Measurements from ENCODE around the gene ODF2.

The ODF2 gene

DNA sequence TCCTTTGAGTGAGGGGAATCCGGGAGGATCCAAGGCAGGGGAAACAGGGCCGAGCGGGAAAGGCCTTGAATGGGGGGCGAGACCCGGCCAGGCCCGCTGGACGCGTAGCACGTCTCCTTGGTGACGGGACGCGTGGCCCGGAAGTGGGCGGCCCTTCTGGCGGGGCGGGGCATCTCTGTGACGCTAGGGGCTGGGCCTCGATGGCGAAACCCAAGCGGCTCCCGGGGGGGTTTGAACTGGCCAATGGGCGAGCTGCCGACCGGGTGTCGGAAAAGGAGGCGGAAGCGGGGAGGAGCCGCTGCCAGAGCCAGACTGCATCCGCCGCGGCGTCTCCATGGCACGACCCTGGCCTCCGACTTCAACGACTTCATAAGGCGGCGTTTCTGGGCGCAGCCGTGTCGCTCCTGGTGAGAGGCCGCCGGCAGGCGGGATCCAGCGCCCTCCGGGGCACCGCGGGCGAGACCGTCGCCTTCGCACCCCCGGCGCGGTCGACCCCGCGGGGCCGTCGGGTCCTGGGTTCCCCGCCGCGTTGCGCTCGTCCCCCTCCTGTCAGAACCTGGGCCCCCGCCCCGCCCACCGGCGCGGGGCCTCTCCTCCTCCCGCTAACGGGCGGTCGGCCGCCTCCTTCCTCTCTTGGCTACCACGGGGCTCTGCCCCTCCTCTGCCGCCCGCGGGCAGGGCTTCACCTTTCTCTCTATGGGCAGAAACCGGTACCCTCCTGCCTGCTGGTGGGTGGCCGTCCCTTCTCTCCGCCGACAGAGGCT is at the start of gene ODF2:
Gene ODF2, plus strand, starts transcription at position 158 of the 764 bp plus-strand sequence. Its CDS starts 86 bp downstream, at position 244.
- Histone ChIP-seq H3K9me3 (ENCODE audit: insufficient read depth, low read length) (no peaks in the 10 kb centered on the region), H3K36me3 (ENCODE audit: insufficient read depth, insufficient read length, low read length) (peaks cover 21% of the 10 kb centered on the region), H3K4me1 (ENCODE audit: insufficient read depth, insufficient read length) (peaks cover 7% of the 10 kb centered on the region), H3K4me3 (ENCODE audit: insufficient read length, low read depth) (peak within 1 kb of the TSS; percentile 90), H3K9ac (ENCODE audit: insufficient read length, low read depth) (peak within 1 kb of the TSS; percentile 84), H3K27me3 (ENCODE audit: insufficient read depth, insufficient read length) (peaks cover 21% of the 10 kb centered on the region)
- TF ChIP-seq ZNF274 (IDR thresholded peaks at IDR 0.05; ENCODE audit: low read depth, low read length) (no peak), YY1 (IDR thresholded peaks at IDR 0.05; ENCODE audit: insufficient read depth, insufficient read length) (no peak), SUZ12 (IDR thresholded peaks at IDR 0.05; ENCODE audit: extremely low read depth, insufficient read depth, insufficient read length) (no peak)
- peak; percentile 97 for DNase-seq (ENCODE audit: low read depth, low spot score)

DNA sequence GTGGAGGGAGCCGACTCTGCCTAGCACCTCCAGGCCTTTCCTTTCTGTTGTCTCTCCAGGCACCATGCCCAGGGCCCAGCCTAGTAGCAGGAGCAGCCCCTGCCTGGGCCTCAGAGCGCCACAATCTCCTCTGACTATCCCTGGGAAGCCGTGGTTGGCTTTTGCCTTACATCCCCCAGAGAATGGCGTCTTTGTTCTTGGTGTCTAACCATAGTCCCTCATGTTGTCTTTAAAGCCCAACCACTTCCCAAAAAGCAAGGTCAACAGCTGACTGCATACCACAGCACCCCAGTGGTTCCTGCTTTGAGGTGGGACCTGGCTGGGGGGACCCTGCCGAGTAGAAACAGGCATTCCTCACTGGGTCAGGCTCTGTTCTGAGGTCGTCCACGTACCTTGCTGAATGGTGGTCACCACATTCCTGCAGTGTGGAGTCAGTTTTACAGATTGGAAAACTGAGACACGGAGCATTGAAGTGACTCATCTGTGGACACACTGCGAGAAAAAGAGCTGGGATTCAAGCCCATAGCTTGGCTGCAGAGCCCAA is 48.9 kb upstream of the ODF2 start:
- Histone ChIP-seq H3K36me3 (ENCODE audit: insufficient read depth, insufficient read length, low read length) (no peaks in the 10 kb centered on the region), H3K9ac (ENCODE audit: insufficient read length, low read depth) (no peak overlapping the region), H3K4me1 (ENCODE audit: insufficient read depth, insufficient read length) (peaks cover 36% of the 10 kb centered on the region), H3K9me3 (ENCODE audit: insufficient read depth, low read length) (no peaks in the 10 kb centered on the region), H3K27me3 (ENCODE audit: insufficient read depth, insufficient read length) (peaks cover 62% of the 10 kb centered on the region), H3K4me3 (ENCODE audit: insufficient read length, low read depth) (no peak overlapping the region)
- TF ChIP-seq YY1 (IDR thresholded peaks at IDR 0.05; ENCODE audit: insufficient read depth, insufficient read length) (no peak), SUZ12 (IDR thresholded peaks at IDR 0.05; ENCODE audit: extremely low read depth, insufficient read depth, insufficient read length) (no peak), ZNF274 (IDR thresholded peaks at IDR 0.05; ENCODE audit: low read depth, low read length) (no peak)
- DNase-seq (ENCODE audit: low read depth, low spot score), result no peak

DNA sequence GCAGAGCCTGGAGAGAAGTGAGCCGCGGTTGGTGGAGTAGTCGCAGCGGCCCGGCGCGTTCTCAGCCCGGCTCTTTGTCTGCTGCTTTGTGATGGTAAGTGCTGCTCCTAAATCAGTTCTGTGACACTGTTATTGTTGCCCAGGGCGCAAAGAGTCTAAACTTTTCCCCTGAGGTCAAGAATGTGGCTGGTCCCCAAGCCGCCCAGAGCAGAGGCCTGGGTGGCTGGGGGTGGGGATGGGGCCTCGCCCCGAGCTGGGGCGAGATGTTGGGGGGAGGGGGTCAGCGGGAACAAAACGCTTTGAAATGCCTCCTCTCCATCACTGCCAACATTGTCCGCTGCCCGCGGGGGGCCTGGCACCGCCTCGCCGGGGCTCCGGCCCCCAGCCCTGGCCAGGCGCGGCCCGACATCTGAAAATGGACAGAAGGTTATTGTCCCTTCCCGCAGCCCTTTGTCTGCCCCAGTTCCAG is 46.8 kb upstream of the ODF2 start:
- no peak for TF ChIP-seq YY1 (IDR thresholded peaks at IDR 0.05; ENCODE audit: insufficient read depth, insufficient read length)
- TF ChIP-seq ZNF274 (IDR thresholded peaks at IDR 0.05; ENCODE audit: low read depth, low read length), result no peak
- TF ChIP-seq SUZ12 (IDR thresholded peaks at IDR 0.05; ENCODE audit: extremely low read depth, insufficient read depth, insufficient read length), result no peak
- peak; percentile 81 for DNase-seq (ENCODE audit: low read depth, low spot score)
- Histone ChIP-seq H3K4me3 (ENCODE audit: insufficient read length, low read depth) (peak overlapping the region; percentile 0), H3K9me3 (ENCODE audit: insufficient read depth, low read length) (no peaks in the 10 kb centered on the region), H3K9ac (ENCODE audit: insufficient read length, low read depth) (peak overlapping the region; percentile 68), H3K36me3 (ENCODE audit: insufficient read depth, insufficient read length, low read length) (no peaks in the 10 kb centered on the region), H3K27me3 (ENCODE audit: insufficient read depth, insufficient read length) (peaks cover 64% of the 10 kb centered on the region), H3K4me1 (ENCODE audit: insufficient read depth, insufficient read length) (peaks cover 39% of the 10 kb centered on the region)

DNA sequence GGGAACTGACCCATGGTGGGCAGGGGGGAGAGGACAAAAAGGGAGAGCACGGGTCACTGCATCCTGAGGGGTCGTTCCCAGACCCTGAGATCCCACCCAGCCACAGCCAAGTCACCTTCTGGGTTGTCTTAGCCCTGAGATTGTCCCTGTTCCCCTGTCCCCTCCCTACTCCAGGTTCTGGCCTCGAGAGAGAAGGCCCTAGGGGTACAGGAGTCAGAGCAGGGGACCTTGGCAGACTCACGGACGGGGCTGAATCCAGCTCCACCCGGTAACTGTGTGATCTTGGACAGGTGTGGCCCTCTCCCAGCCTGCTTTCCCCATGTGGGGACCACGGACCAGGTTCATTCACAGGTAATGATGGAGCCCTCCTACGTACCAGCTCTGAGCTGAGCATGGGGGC is 46.4 kb upstream of the ODF2 start:
- H3K9me3 ChIP-seq (ENCODE audit: insufficient read depth, low read length), result no peaks in the 10 kb centered on the region
- DNase-seq (ENCODE audit: low read depth, low spot score), result no peak
- peaks cover 39% of the 10 kb centered on the region for H3K4me1 ChIP-seq (ENCODE audit: insufficient read depth, insufficient read length)
- no peaks in the 10 kb centered on the region for H3K36me3 ChIP-seq (ENCODE audit: insufficient read depth, insufficient read length, low read length)
- peak overlapping the region; percentile 0 for H3K4me3 ChIP-seq (ENCODE audit: insufficient read length, low read depth)
- H3K9ac ChIP-seq (ENCODE audit: insufficient read length, low read depth), result peak overlapping the region; percentile 68
- TF ChIP-seq ZNF274 (IDR thresholded peaks at IDR 0.05; ENCODE audit: low read depth, low read length) (no peak), SUZ12 (IDR thresholded peaks at IDR 0.05; ENCODE audit: extremely low read depth, insufficient read depth, insufficient read length) (no peak), YY1 (IDR thresholded peaks at IDR 0.05; ENCODE audit: insufficient read depth, insufficient read length) (no peak)
- H3K27me3 ChIP-seq (ENCODE audit: insufficient read depth, insufficient read length), result peaks cover 64% of the 10 kb centered on the region

DNA sequence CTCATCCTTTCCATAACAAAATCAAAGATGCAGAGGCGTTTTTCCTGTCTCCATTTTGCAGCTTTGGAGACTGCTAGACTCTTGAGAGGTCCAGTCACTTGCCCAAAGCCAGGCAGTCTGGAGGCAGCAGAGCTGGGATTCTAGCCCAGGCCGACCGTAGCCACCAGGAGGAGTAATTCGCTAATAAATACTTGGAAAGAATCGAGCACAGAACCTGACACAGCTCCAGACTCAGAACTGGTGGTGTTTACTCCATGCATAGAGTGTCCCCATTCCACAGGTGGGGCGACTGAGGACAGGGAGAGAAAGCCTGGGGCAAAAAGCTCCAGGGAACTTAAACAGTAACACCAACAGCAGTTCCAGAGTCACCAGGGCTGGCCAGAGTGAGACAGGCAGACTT is 45.8 kb upstream of the ODF2 start:
- TF ChIP-seq SUZ12 (IDR thresholded peaks at IDR 0.05; ENCODE audit: extremely low read depth, insufficient read depth, insufficient read length) (no peak), YY1 (IDR thresholded peaks at IDR 0.05; ENCODE audit: insufficient read depth, insufficient read length) (no peak), ZNF274 (IDR thresholded peaks at IDR 0.05; ENCODE audit: low read depth, low read length) (no peak)
- DNase-seq (ENCODE audit: low read depth, low spot score), result no peak
- Histone ChIP-seq H3K9me3 (ENCODE audit: insufficient read depth, low read length) (no peaks in the 10 kb centered on the region), H3K9ac (ENCODE audit: insufficient read length, low read depth) (peak overlapping the region; percentile 68), H3K4me3 (ENCODE audit: insufficient read length, low read depth) (no peak overlapping the region), H3K27me3 (ENCODE audit: insufficient read depth, insufficient read length) (peaks cover 66% of the 10 kb centered on the region), H3K4me1 (ENCODE audit: insufficient read depth, insufficient read length) (peaks cover 35% of the 10 kb centered on the region), H3K36me3 (ENCODE audit: insufficient read depth, insufficient read length, low read length) (no peaks in the 10 kb centered on the region)

DNA sequence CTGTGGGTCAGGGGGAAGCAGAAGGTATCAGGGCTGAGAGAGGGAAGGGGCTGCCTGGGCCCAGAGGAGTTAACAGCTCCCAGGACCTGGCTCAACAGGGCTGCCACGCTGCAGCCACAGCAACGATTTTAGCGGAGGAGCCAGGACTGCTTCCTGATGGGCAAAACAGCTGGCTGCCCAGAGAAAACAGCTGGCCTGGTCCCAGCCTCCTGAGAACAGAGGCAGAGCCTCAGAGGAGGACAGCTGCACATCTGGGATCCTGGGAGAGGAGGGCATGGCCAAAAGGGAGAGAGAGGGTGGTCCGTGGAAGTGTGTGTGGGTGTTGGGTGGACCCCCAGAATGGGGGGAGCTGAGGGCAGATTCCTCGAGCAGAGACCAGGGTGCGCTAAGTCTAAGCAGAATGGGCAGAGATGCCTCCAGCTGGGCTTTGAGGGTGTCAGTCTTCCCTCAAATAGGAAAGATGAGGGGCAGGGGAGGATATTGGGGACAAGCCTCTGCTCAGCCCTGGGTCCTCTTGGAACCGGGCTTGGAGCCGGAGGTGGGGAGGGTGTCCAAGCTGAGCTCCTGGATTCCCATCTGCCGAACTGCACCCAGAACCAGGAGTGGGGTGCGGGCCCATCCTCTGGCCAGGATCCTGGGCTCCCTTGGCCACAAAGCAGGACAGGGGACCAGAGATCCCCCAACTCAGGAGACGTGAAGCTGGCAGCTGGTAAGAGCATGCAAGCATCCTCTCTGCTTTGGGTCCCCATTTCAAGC is 44.3 kb upstream of the ODF2 start:
- no peaks in the 10 kb centered on the region for H3K36me3 ChIP-seq (ENCODE audit: insufficient read depth, insufficient read length, low read length)
- H3K4me3 ChIP-seq (ENCODE audit: insufficient read length, low read depth), result no peak overlapping the region
- no peak overlapping the region for H3K9ac ChIP-seq (ENCODE audit: insufficient read length, low read depth)
- TF ChIP-seq SUZ12 (IDR thresholded peaks at IDR 0.05; ENCODE audit: extremely low read depth, insufficient read depth, insufficient read length) (no peak), ZNF274 (IDR thresholded peaks at IDR 0.05; ENCODE audit: low read depth, low read length) (no peak), YY1 (IDR thresholded peaks at IDR 0.05; ENCODE audit: insufficient read depth, insufficient read length) (no peak)
- H3K27me3 ChIP-seq (ENCODE audit: insufficient read depth, insufficient read length), result peaks cover 54% of the 10 kb centered on the region
- H3K9me3 ChIP-seq (ENCODE audit: insufficient read depth, low read length), result no peaks in the 10 kb centered on the region
- DNase-seq (ENCODE audit: low read depth, low spot score), result no peak
- peaks cover 32% of the 10 kb centered on the region for H3K4me1 ChIP-seq (ENCODE audit: insufficient read depth, insufficient read length)
